ENCODE results near the gene ADCY9. TPM values are rescaled to one million over a fixed set of nuclear protein-coding genes. Genes with fewer than 3 reads are reported as not detected.

The ADCY9 gene
- total RNA-seq, 2 donors from 2014 or later, result 4.1 to 9.4 TPM

GRCh38 chr16:4092547-4093265, 23.5 kb downstream of the ADCY9 start:
- Mint-ChIP-seq H3K27me3 (no peaks in the 10 kb centered on the region), H3K9me3 (no peaks in the 10 kb centered on the region), H3K4me1 (peaks cover 4% of the 10 kb centered on the region), H3K27ac (no peak overlapping the region), H3K4me3 (no peak overlapping the region), H3K36me3 (ENCODE audit: low read depth) (no peaks in the 10 kb centered on the region)
- no peak for ATAC-seq (replicated peaks)

- Mint-ChIP-seq H3K4me3 (no peak overlapping the region), H3K36me3 (ENCODE audit: low read depth) (no peaks in the 10 kb centered on the region), H3K27ac (no peak overlapping the region), H3K4me1 (peaks cover 4% of the 10 kb centered on the region), H3K27me3 (no peaks in the 10 kb centered on the region), H3K9me3 (no peaks in the 10 kb centered on the region)
- no peak for ATAC-seq (replicated peaks)
Measured at GRCh38 chr16:4091240-4092012, 24.8 kb downstream of the ADCY9 start.

DNA sequence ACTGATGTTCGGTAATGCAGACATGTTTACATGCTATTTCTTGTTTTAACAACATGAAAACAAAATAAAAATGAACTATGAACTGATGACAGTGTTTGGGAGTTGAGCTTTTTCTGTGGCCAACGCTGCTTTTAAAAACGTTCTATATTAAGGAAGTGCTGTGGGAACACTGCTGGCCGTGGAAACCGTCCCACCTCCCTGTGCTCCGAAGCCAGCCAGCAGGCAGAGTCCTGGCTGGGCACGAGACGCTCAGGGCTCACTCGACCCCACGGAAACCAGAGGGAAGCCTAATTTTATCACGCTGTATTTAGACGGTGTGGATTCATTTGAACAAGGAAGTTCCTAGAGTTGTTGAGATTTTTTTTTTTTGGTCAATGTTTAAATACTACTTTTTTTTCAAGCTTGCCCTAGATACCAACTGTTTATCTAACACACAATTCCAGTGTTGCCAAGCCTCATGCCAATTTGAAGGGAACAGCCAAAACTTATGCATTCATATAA, 25.8 kb downstream of the ADCY9 start:
- Mint-ChIP-seq H3K9me3 (no peaks in the 10 kb centered on the region), H3K27ac (no peak overlapping the region), H3K36me3 (ENCODE audit: low read depth) (no peaks in the 10 kb centered on the region), H3K4me1 (peaks cover 4% of the 10 kb centered on the region), H3K27me3 (no peaks in the 10 kb centered on the region), H3K4me3 (no peak overlapping the region)
- no peak for ATAC-seq (replicated peaks)

- no peaks in the 10 kb centered on the region for H3K9me3 Mint-ChIP-seq
- no peaks in the 10 kb centered on the region for H3K27me3 Mint-ChIP-seq
- no peak overlapping the region for H3K27ac Mint-ChIP-seq
- no peak for ATAC-seq (replicated peaks)
- H3K4me3 Mint-ChIP-seq, result no peak overlapping the region
- H3K4me1 Mint-ChIP-seq, result peaks cover 4% of the 10 kb centered on the region
- H3K36me3 Mint-ChIP-seq (ENCODE audit: low read depth), result no peaks in the 10 kb centered on the region
Measured at GRCh38 chr16:4089811-4090301, 26.4 kb downstream of the ADCY9 start.

GRCh38 chr16:4089251-4089810, 26.9 kb downstream of the ADCY9 start:
- Mint-ChIP-seq H3K27ac (no peak overlapping the region), H3K36me3 (ENCODE audit: low read depth) (no peaks in the 10 kb centered on the region), H3K4me1 (peaks cover 4% of the 10 kb centered on the region), H3K9me3 (no peaks in the 10 kb centered on the region), H3K27me3 (no peaks in the 10 kb centered on the region), H3K4me3 (no peak overlapping the region)
- no peak for ATAC-seq (replicated peaks)

DNA sequence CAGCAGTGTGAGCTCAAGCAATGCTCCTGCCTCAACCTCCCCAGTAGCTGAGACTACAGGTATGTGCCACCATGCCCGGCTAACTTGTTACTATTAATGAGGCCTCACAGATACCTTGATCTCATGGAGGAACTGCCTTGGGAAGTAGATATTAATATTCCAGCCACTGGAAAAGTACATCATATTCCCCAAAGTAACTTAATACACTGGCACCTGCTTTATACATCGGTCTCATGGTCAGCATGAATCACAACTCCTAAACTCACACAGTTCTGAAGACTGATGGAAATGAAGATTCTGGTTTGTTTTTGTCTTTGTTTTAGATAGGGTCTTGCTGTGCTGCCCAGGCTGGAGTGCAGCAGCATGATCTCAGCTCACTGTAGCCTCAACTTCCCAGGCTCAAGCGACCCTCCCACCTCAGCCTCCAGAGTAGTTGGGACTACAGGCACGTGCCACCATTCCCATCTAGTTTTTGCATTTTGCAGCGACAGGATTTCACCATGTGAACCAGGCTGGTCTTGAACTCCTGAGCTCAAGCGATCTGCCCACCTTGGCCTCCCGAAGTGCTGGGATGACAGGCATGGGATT, 28.2 kb downstream of the ADCY9 start:
- Mint-ChIP-seq H3K27me3 (no peaks in the 10 kb centered on the region), H3K4me3 (no peak overlapping the region), H3K4me1 (peaks cover 4% of the 10 kb centered on the region), H3K9me3 (no peaks in the 10 kb centered on the region), H3K36me3 (ENCODE audit: low read depth) (no peaks in the 10 kb centered on the region), H3K27ac (peak overlapping the region; percentile 23)
- ATAC-seq (replicated peaks), result no peak

- Mint-ChIP-seq H3K27ac (peak overlapping the region; percentile 8), H3K9me3 (no peaks in the 10 kb centered on the region), H3K27me3 (no peaks in the 10 kb centered on the region), H3K4me1 (peaks cover 4% of the 10 kb centered on the region), H3K36me3 (ENCODE audit: low read depth) (no peaks in the 10 kb centered on the region), H3K4me3 (no peak overlapping the region)
- no peak for ATAC-seq (replicated peaks)
Measured at GRCh38 chr16:4087099-4087885, 28.9 kb downstream of the ADCY9 start.

- Mint-ChIP-seq H3K9me3 (no peaks in the 10 kb centered on the region), H3K36me3 (ENCODE audit: low read depth) (no peaks in the 10 kb centered on the region), H3K4me1 (peaks cover 10% of the 10 kb centered on the region), H3K27ac (no peak overlapping the region), H3K4me3 (no peak overlapping the region), H3K27me3 (no peaks in the 10 kb centered on the region)
- no peak for ATAC-seq (replicated peaks)
Measured at GRCh38 chr16:4086153-4086552, 30.1 kb downstream of the ADCY9 start.

DNA sequence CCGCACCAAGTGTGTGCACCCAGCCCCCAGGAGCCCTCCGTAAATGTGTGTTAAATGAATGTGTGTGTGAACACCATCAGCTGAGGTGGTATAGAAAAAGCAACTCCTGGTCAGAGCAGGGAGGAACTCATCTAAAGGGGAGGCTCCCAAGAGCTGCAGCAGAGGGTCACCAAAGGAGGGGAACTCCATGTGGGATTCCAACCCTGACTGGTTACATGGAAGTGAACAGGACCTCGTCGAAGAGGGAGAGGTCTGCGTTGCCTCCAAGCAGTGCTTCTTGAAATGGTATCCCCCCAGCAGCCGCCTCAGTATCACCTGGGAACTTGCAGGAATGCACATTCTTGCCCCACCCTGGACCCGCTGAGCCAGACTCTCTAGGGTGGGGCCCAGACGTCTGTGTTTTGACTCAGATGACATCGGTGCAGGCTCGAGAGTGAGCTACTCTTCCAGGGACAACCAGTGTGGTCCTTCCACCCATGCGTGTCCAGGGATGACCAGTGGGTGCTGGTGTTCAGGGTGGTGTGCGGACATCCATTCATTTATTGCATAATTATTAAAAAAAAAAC, 30.8 kb downstream of the ADCY9 start:
- ATAC-seq (replicated peaks), result no peak
- no peaks in the 10 kb centered on the region for H3K27me3 Mint-ChIP-seq
- H3K4me3 Mint-ChIP-seq, result no peak overlapping the region
- no peak overlapping the region for H3K27ac Mint-ChIP-seq
- H3K36me3 Mint-ChIP-seq (ENCODE audit: low read depth), result no peaks in the 10 kb centered on the region
- peaks cover 16% of the 10 kb centered on the region for H3K4me1 Mint-ChIP-seq
- no peaks in the 10 kb centered on the region for H3K9me3 Mint-ChIP-seq

- no peak overlapping the region for H3K27ac Mint-ChIP-seq
- no peaks in the 10 kb centered on the region for H3K9me3 Mint-ChIP-seq
- no peak for ATAC-seq (replicated peaks)
- peaks cover 12% of the 10 kb centered on the region for H3K4me1 Mint-ChIP-seq
- no peaks in the 10 kb centered on the region for H3K27me3 Mint-ChIP-seq
- no peaks in the 10 kb centered on the region for H3K36me3 Mint-ChIP-seq (ENCODE audit: low read depth)
- H3K4me3 Mint-ChIP-seq, result no peak overlapping the region
Measured at GRCh38 chr16:4083347-4083870, 32.8 kb downstream of the ADCY9 start.

- H3K36me3 Mint-ChIP-seq (ENCODE audit: low read depth), result no peaks in the 10 kb centered on the region
- no peaks in the 10 kb centered on the region for H3K9me3 Mint-ChIP-seq
- no peak overlapping the region for H3K27ac Mint-ChIP-seq
- no peaks in the 10 kb centered on the region for H3K27me3 Mint-ChIP-seq
- ATAC-seq (replicated peaks), result no peak
- peak overlapping the region; percentile 51 for H3K4me3 Mint-ChIP-seq
- H3K4me1 Mint-ChIP-seq, result peaks cover 12% of the 10 kb centered on the region
Measured at GRCh38 chr16:4082474-4083044, 33.7 kb downstream of the ADCY9 start.

DNA sequence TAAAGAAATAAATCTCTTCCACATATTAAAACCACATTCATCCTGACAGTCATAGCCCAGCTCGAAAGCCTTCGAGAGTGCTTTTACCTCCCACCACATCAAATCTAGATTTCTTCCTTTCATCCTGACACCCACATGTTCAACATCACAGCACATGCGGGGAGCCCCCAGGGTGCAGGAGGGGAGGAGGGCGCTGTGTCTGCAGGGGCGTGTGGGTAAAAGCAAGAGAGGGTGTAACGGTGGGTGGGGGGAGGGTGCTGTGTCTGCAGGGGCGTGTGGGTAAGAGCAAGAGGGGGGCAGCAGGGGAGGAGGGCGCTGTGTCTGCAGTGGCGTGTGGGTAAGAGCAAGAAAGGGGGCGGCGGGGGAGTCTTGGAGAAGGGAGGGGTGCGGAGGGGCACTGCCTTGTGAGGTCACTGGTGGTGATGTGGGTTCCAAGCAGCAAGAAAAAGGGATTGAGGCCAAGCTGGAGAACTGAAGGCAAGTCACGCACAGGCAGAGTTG, 34.7 kb downstream of the ADCY9 start:
- H3K4me3 Mint-ChIP-seq, result peak overlapping the region; percentile 51
- peaks cover 16% of the 10 kb centered on the region for H3K4me1 Mint-ChIP-seq
- no peaks in the 10 kb centered on the region for H3K27me3 Mint-ChIP-seq
- ATAC-seq (replicated peaks), result peak; percentile 74
- H3K9me3 Mint-ChIP-seq, result no peaks in the 10 kb centered on the region
- H3K27ac Mint-ChIP-seq, result no peak overlapping the region
- H3K36me3 Mint-ChIP-seq (ENCODE audit: low read depth), result no peaks in the 10 kb centered on the region

DNA sequence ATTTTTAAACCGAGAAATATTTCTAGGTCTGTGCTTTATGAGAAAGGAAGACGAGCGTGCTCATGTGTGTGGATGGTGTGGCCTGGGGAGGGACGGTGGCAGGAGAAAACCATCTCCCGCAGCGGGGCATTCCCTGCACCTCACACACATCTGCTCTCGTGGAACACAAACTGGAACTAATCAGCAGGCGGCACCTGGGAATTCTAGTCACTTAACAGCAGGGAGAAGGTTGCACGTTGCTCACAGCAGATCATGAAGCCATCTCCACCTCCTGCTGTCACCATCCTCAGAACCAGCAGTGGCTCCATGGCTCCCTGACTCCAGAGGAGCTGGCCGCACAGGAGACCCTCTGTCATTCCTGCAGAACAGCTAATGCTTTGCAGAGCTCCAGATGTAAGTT, 35.2 kb downstream of the ADCY9 start:
- Mint-ChIP-seq H3K27ac (no peak overlapping the region), H3K36me3 (ENCODE audit: low read depth) (no peaks in the 10 kb centered on the region), H3K27me3 (no peaks in the 10 kb centered on the region), H3K4me3 (peak overlapping the region; percentile 51), H3K4me1 (peaks cover 16% of the 10 kb centered on the region), H3K9me3 (no peaks in the 10 kb centered on the region)
- no peak for ATAC-seq (replicated peaks)

Data from activated T-helper 17 cell treated with anti-CD3 and anti-CD28 coated beads, Interleukin-2, amount 50 U/mL, for 72 hours (primary cell).